ENCODE measurements around the gene BTG4. TPM values are rescaled to one million over a fixed set of nuclear protein-coding genes. Genes with fewer than 3 reads are reported as not detected.

Gene BTG4
- 1 to 10 TPM in 2 of 6 donors, under 1 TPM in 1, not detected in 3; 0.24 to 4.1 (median 1.1) TPM for total RNA-seq

DNA sequence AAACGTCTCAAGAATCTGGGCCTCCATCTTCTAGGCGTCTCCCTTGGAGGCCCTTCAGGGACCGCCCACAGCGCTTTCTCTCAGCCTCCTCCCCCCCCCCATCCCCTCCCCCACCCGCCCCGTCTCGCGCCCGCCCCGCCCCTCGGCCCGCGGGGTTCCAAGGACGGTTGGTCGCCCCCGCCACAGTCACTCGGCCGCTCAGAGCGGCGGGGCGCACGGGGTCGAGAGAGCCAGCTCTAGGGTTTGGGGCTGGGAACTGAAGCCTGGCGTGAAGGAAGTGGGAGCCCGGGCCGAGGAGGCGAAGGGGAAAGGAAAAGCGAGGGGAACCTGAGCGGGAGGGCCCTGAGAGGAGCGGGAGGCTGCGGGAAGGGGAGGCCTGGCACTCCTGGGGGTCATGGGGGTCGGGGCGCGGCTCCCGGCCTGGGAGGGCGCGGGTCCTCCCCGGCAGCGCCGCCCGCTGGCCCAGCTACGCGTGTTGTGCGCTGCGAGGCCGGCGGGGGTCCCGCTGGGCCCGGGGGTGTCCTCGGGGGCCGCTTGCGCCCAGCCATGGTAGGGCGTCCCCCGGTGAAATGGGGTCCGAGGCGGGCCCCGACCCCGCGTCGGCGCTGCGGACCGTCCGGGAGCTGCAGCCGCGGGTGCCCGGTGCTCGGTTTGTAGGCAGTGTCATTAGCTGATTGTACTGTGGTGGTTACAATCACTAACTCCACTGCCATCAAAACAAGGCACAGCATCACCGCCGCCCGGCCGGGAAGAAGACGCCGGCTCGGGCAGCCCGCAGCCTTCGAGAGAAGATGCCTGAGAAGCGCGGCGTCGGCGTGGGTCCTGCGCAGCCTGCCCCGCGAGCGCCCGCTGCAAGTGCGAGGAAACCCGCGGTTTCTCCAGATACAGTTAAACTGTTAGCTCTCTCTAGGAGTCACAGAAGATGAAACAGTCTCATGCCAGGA lies at the start of gene BTG4:
Gene BTG4, minus strand, starts transcription at position 91 of the 944 bp plus-strand sequence. CDS start 13,610 bp downstream, outside the sequence.
- Histone ChIP-seq H3K36me3 (no peaks in the 10 kb centered on the region), H3K27me3 (peaks cover 0 to 22% (median 11%) of the 10 kb centered on the region in 4 donors), H3K4me3 (peak within 1 kb of the TSS in 3 of 4 donors; percentile 37 to 52 (median 44)), H3K4me1 (peaks cover 11 to 21% (median 17%) of the 10 kb centered on the region in 4 donors), H3K9me3 (no peaks in the 10 kb centered on the region), H3K27ac (no peak within 1 kb of the TSS)
- TF ChIP-seq POLR2A (IDR thresholded peaks at IDR 0.05), result no peak
- TF ChIP-seq EP300 (IDR thresholded peaks at IDR 0.05), result no peak
- TF ChIP-seq, protein P1, sequence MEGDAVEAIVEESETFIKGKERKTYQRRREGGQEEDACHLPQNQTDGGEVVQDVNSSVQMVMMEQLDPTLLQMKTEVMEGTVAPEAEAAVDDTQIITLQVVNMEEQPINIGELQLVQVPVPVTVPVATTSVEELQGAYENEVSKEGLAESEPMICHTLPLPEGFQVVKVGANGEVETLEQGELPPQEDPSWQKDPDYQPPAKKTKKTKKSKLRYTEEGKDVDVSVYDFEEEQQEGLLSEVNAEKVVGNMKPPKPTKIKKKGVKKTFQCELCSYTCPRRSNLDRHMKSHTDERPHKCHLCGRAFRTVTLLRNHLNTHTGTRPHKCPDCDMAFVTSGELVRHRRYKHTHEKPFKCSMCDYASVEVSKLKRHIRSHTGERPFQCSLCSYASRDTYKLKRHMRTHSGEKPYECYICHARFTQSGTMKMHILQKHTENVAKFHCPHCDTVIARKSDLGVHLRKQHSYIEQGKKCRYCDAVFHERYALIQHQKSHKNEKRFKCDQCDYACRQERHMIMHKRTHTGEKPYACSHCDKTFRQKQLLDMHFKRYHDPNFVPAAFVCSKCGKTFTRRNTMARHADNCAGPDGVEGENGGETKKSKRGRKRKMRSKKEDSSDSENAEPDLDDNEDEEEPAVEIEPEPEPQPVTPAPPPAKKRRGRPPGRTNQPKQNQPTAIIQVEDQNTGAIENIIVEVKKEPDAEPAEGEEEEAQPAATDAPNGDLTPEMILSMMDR (IDR thresholded peaks at IDR 0.05), result no peak
- TF ChIP-seq POLR2AphosphoS5 (IDR thresholded peaks at IDR 0.05), result no peak
- ATAC-seq (ENCODE audit: low FRiP score in 2 of 2) (peak; percentile 30 to 68), DNase-seq (peak in 1 of 2 donors; percentile 81)
- 5 to 6% methylated on average over 31 to 76 of the region's 90 CpGs for WGBS, 2 donors

- Histone ChIP-seq H3K4me1 (no peaks in the 10 kb centered on the region), H3K36me3 (peaks cover 0 to 32% (median 0%) of the 10 kb centered on the region in 4 donors), H3K27ac (no peak overlapping the region), H3K9me3 (no peaks in the 10 kb centered on the region), H3K4me3 (no peak overlapping the region), H3K27me3 (no peaks in the 10 kb centered on the region)
- ATAC-seq (ENCODE audit: low FRiP score in 2 of 2) (no peak), DNase-seq (no peak)
- 62 to 71% methylated on average over 3 of the region's 3 CpGs for WGBS, 2 donors
- TF ChIP-seq EP300 (IDR thresholded peaks at IDR 0.05) (no peak), POLR2A (IDR thresholded peaks at IDR 0.05) (no peak), POLR2AphosphoS5 (IDR thresholded peaks at IDR 0.05) (no peak)
- TF ChIP-seq, protein P1 (IDR thresholded peaks at IDR 0.05), result no peak
These were observed 49.7 kb upstream of the BTG4 start for GRCh38 chr11:111561791-111562325.

DNA sequence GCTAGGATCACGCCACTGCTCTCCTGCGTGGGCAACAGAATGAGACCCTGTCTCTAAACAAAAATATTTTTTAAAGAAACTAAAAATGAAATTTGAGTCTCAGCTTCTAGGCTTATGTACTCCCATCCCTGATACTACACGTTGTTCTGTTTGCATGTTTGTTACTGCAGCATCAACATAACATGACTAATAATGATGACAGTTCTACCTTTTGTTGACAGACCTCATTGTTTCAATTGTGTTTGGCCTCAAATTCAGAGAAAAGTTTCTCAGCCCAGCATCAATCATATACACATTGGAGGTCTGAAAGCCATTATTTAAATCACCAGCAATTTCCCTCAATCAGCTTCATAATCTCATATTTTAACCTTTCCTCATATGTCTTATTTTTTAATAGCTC lies 49.1 kb upstream of the BTG4 start:
- no peak overlapping the region for H3K4me3 ChIP-seq
- 84 to 93% methylated on average over 3 of the region's 3 CpGs for WGBS, 2 donors
- H3K4me1 ChIP-seq, result no peaks in the 10 kb centered on the region
- peaks cover 0 to 34% (median 0%) of the 10 kb centered on the region in 4 donors for H3K36me3 ChIP-seq
- TF ChIP-seq POLR2AphosphoS5 (IDR thresholded peaks at IDR 0.05), result no peak
- no peak for TF ChIP-seq POLR2A (IDR thresholded peaks at IDR 0.05)
- TF ChIP-seq EP300 (IDR thresholded peaks at IDR 0.05), result no peak
- TF ChIP-seq, protein P1 (IDR thresholded peaks at IDR 0.05), result no peak
- no peak overlapping the region for H3K27ac ChIP-seq
- DNase-seq (no peak), ATAC-seq (ENCODE audit: low FRiP score in 2 of 2) (no peak)
- H3K9me3 ChIP-seq, result no peaks in the 10 kb centered on the region
- H3K27me3 ChIP-seq, result no peaks in the 10 kb centered on the region

DNA sequence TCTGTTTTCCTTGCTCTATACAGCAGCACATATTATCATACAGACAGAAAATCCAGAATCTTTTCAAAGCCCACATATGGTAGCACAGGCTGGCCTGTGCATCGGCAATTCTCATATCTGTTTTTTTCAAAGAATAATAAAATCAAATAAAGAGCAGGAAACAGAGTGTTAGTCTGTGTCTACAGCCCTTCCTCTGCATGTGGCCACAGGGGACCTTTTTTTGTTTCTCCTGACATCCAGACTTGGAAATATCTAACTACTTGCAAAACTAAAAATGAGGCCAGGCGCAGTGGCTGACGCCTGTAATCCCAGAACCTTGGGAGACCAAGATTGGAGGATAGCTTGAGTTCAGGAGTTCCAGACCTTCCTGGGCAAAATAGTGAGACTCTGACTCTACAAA lies 48.6 kb upstream of the BTG4 start:
- DNase-seq, result no peak
- Histone ChIP-seq H3K27me3 (no peaks in the 10 kb centered on the region), H3K4me1 (no peaks in the 10 kb centered on the region), H3K27ac (no peak overlapping the region), H3K4me3 (no peak overlapping the region), H3K36me3 (peaks cover 0 to 40% (median 0%) of the 10 kb centered on the region in 4 donors), H3K9me3 (peaks cover 0 to 2% (median 0%) of the 10 kb centered on the region in 4 donors)
- TF ChIP-seq EP300 (IDR thresholded peaks at IDR 0.05) (no peak), POLR2AphosphoS5 (IDR thresholded peaks at IDR 0.05) (no peak), POLR2A (IDR thresholded peaks at IDR 0.05) (no peak)
- TF ChIP-seq, protein P1 (IDR thresholded peaks at IDR 0.05), result no peak
- 92 to 97% methylated on average over 3 of the region's 3 CpGs for WGBS, 2 donors
- no peak for ATAC-seq (ENCODE audit: low FRiP score in 2 of 2)

All from upper lobe of left lung (tissue), 6 donors.